Urinary bladder (tissue), 4 donors: Measurements from ENCODE around the gene NUDCD3. TPM values are rescaled to one million over a fixed set of nuclear protein-coding genes. Genes with fewer than 3 reads are reported as not detected.

ENCODE experiments used
- DNase-seq: peaks from one replicate; pipeline ENCODE4 v3.0.0-alpha.2; 2015; ENCODE audit errors: extremely low spot score
- H3K27ac ChIP-seq: one replicate; pipeline ENCODE4 v1.5.1; 2013; ENCODE audit warnings: low read depth, mild to moderate bottlenecking, moderate library complexity
- H3K36me3 ChIP-seq: one replicate; pipeline ENCODE4 v1.6.1; 2013; ENCODE audit warnings: mild to moderate bottlenecking, moderate library complexity; ENCODE audit not compliant: insufficient read depth
- H3K4me1 ChIP-seq: one replicate; pipeline ENCODE4 v1.6.1; 2013; ENCODE audit warnings: mild to moderate bottlenecking, moderate library complexity; ENCODE audit not compliant: insufficient read depth
- H3K4me3 ChIP-seq: one replicate; pipeline ENCODE4 v1.5.1; 2013; ENCODE audit warnings: low read depth, low read length
- WGBS: extraction: QIAGEN DNeasy Blood & Tissue Kit; methylation state at CpG from one replicate; pipeline ENCODE4 v1.1.7; 2013; 5-methylcytosine and 5-hydroxymethylcytosine counted together
- polyA plus RNA-seq: library from polyadenylated mRNA; stranded (reverse); fragments of 200-250 nt; gene quantifications from one replicate; pipeline ENCODE4 v1.2.3, GENCODE V29; 2013
- total RNA-seq: library from RNA; depleted of rRNA; stranded (reverse); fragments of >200 nt; gene quantifications from one replicate; pipeline ENCODE4 v1.2.3, GENCODE V29; 2014
- donor health status: healthy with polysubstance abuse.
- donor health status: healthy.

Gene NUDCD3
- total and polyA plus RNA-seq, 2 donors: 35.9 to 59.8 TPM

DNA sequence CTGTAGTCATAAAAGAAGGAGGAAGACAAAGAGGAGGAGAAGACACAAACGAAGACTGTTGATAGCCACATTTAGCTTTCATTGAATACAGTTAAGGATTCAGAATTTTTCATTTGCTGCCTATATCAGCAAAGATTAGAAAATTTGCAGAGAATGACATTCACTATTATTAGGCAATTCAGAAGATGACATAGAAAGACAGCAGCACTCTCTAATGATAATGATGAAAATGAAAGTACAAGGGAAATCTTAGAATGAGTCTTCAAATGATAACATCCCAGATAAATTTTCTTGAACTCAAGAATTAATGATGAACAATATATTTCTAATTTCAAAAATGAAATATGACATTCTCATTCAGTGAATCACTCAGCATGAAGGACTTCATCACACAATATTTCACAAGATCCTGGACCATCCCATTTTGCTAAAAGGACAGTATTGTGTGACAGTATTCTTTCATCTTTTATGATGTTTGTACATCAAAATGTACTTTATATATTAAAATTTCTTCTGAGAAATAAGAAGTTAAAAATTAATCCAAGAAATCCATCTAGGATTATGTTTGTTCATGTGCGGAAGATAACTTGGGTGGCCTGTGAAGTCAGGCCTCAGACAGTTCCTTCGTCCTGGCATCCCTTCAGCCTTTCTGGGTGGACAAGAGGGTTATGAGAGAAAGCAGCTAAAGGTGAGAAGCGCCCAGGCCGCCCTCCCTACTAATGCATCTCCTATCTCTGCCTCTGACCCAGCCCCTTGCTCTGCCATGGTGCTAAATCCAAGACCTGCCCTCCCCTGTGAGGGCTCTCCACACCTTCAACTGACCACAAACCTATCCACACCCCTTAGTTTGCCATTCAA, 117.7 kb downstream of the NUDCD3 start:
- DNase-seq: no peak
- H3K27ac ChIP-seq: no peak overlapping the region
- 66% methylated on average over 5 of the region's 5 CpGs for WGBS
- H3K4me1 ChIP-seq: no peaks in the 10 kb centered on the region
- H3K4me3 ChIP-seq: no peak overlapping the region
- H3K36me3 ChIP-seq: no peaks in the 10 kb centered on the region

- H3K4me3 ChIP-seq: no peak overlapping the region
- DNase-seq: no peak
- WGBS: 97% methylated on average over 1 of the region's 1 CpG
- no peaks in the 10 kb centered on the region for H3K4me1 ChIP-seq
- no peaks in the 10 kb centered on the region for H3K36me3 ChIP-seq
- H3K27ac ChIP-seq: no peak overlapping the region
Observed at GRCh38 chr7:44368885-44369284, 121.6 kb downstream of the NUDCD3 start.

DNA sequence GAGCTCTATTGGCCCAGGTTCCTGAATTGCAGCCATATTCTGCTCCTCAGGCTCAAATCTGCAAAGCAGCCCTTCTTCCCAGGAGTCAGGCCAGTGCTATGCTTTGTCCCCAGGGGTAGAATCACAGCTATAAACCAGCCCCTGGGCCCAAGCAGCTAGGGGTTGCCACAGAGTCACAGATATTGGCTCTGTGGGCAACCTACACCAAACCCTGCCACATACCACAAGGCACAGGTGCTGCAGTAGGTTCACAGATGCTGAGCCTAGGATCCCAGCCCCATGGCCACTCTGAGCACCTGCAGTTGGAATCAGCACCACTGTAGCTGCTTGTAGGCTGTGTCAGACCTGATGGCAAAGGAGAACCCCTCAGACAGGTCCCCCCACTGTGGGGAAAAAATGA, 122.0 kb downstream of the NUDCD3 start:
- no peaks in the 10 kb centered on the region for H3K36me3 ChIP-seq
- H3K4me3 ChIP-seq: no peak overlapping the region
- no peak overlapping the region for H3K27ac ChIP-seq
- no peak for DNase-seq
- H3K4me1 ChIP-seq: no peaks in the 10 kb centered on the region

- DNase-seq: no peak
- Histone ChIP-seq H3K27ac (no peak overlapping the region), H3K4me3 (no peak overlapping the region), H3K36me3 (no peaks in the 10 kb centered on the region), H3K4me1 (no peaks in the 10 kb centered on the region)
- WGBS: 79% methylated on average over 5 of the region's 5 CpGs
Observed at GRCh38 chr7:44367475-44368043, 122.9 kb downstream of the NUDCD3 start.

DNA sequence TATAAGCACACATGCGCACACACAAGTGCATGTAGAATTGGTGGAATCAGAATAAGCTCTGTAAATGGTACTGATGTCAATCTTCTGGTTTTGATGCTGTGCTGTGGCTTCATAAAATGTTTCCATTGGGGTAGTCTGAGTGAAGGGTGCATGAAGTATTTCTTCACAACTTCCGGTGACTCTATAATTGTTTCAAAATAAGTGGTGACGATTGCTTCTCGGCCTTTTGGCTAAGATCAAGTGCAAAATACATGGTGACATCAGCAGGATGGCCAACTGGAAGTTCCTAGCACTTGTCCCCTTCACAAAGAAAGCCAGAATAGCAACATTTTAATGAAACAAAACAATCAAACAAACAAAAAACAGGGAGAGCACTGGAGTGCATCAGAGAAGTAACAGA, 123.5 kb downstream of the NUDCD3 start:
- Histone ChIP-seq H3K4me3 (no peak overlapping the region), H3K27ac (no peak overlapping the region), H3K36me3 (no peaks in the 10 kb centered on the region), H3K4me1 (no peaks in the 10 kb centered on the region)
- no peak for DNase-seq
- WGBS: 93% methylated on average over 4 of the region's 4 CpGs

GRCh38 chr7:44353668-44354067, 136.8 kb downstream of the NUDCD3 start:
- Histone ChIP-seq H3K36me3 (no peaks in the 10 kb centered on the region), H3K4me1 (no peaks in the 10 kb centered on the region), H3K27ac (no peak overlapping the region), H3K4me3 (no peak overlapping the region)
- WGBS: 51% methylated on average over 2 of the region's 2 CpGs
- DNase-seq: no peak

GRCh38 chr7:44348851-44349781, 141.3 kb downstream of the NUDCD3 start:
- Histone ChIP-seq H3K27ac (no peak overlapping the region), H3K4me3 (no peak overlapping the region), H3K4me1 (no peaks in the 10 kb centered on the region), H3K36me3 (no peaks in the 10 kb centered on the region)
- DNase-seq: no peak
- WGBS: 78% methylated on average over 9 of the region's 9 CpGs

- no peak for DNase-seq
- H3K4me3 ChIP-seq: no peak overlapping the region
- H3K4me1 ChIP-seq: no peaks in the 10 kb centered on the region
- H3K36me3 ChIP-seq: no peaks in the 10 kb centered on the region
- no peak overlapping the region for H3K27ac ChIP-seq
- 89% methylated on average over 2 of the region's 2 CpGs for WGBS
Observed at GRCh38 chr7:44348300-44348699, 142.2 kb downstream of the NUDCD3 start.

DNA sequence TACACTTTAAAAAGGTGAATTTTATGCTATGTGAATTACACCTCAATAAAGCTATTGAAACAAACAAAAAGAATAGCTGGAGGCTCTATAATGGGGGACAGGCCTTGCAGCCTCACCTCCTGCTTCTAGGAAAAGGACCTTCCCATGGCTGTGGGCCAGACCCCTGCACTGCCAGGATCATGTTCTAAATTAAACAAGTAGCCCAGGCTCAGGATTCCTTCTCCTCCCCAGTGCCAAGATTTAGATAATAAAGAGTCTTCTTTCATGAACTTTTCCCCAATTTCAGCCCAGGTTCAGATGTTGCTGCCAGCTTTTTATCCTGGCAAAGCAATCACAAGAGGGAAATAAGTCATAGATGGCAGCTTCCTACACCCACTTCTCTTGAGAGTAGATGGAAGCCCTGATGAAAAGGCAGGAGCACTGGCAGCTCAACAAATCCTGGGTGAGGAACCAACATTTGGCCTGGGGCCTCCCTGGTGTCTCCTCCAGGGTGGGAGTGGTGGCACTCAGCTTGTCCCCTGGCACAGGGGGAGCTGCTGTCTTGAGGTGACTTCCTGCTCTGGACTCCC, 142.8 kb downstream of the NUDCD3 start:
- Histone ChIP-seq H3K4me1 (no peaks in the 10 kb centered on the region), H3K36me3 (no peaks in the 10 kb centered on the region), H3K27ac (no peak overlapping the region), H3K4me3 (no peak overlapping the region)
- DNase-seq: no peak

DNA sequence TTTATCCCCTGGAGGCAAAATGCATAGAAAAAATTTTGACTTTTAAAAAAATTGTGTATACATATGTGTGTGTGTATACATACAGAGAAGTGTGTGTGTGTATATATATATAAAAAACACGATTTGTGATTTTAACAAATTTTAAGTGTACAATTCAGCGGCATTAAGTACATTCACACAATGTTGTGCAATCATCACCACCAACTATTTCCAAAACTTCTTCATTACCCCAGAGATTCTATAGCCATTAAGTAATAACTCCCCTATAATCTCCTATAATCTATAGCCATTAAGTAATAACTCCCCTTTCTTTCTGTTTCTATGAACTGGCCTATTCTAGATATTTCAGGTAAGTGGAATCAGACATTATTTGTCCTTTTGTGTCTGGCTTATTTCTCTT, 144.4 kb downstream of the NUDCD3 start:
- no peak for DNase-seq
- H3K36me3 ChIP-seq: no peaks in the 10 kb centered on the region
- no peak overlapping the region for H3K4me3 ChIP-seq
- no peaks in the 10 kb centered on the region for H3K4me1 ChIP-seq
- WGBS: 86% methylated on average over 2 of the region's 2 CpGs
- H3K27ac ChIP-seq: no peak overlapping the region

- DNase-seq: no peak
- 78% methylated on average over 3 of the region's 3 CpGs for WGBS
- no peaks in the 10 kb centered on the region for H3K4me1 ChIP-seq
Observed at GRCh38 chr7:44341401-44341800, 149.1 kb downstream of the NUDCD3 start.

DNA sequence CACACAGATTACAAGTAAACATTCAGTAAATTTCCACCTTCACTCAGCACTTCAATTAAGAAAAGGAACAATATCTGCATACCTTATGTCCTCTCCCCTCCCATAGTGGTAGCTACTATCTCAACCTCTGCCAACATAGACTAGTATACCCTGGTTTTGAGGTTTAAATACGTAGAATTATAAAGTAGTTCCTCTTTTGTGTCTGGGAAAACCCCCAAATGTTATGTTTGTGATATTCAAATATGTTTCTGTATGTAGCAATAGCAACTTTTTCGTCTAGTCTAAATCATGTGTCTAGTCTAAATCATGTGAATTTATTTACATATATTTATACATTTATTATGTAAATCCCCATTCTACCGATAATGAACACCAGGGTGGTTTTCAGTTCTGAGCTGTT, 151.9 kb downstream of the NUDCD3 start:
- H3K4me1 ChIP-seq: no peaks in the 10 kb centered on the region
- no peak overlapping the region for H3K4me3 ChIP-seq
- DNase-seq: no peak
- no peak overlapping the region for H3K27ac ChIP-seq
- H3K36me3 ChIP-seq: no peaks in the 10 kb centered on the region
- 73% methylated on average over 3 of the region's 3 CpGs for WGBS

More at GRCh38 chr7:44341401-44341800, 149.1 kb downstream of the NUDCD3 start:
- H3K27ac ChIP-seq: no peak overlapping the region
- H3K4me3 ChIP-seq: no peak overlapping the region
- no peaks in the 10 kb centered on the region for H3K36me3 ChIP-seq

DNA sequence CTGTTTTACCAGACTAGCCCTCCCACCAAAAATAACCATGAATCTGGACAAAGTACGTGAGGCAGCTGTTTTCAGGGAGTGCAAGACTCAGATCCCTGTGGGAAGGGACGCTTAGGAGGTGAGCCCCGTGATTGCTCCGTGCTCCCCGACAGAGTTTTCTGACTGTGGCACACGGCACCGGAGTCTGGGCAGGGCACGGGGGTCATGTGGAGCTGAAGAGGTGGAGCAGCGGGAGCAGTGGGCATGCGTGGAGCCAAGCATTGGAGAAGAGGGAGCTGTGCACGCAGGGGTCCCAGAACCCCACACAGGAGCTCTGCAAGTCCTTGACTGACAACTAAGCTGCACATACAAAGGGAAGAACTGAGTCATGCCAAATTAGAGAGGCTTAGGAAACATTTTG, 154.0 kb downstream of the NUDCD3 start:
- Histone ChIP-seq H3K27ac (no peak overlapping the region), H3K4me3 (no peak overlapping the region), H3K4me1 (no peaks in the 10 kb centered on the region), H3K36me3 (no peaks in the 10 kb centered on the region)
- no peak for DNase-seq
- WGBS: 90% methylated on average over 11 of the region's 11 CpGs
